Measurements from ENCODE around the gene PBX3. TPM values are rescaled to one million over a fixed set of nuclear protein-coding genes. Genes with fewer than 3 reads are reported as not detected.

PBX3 gene
- total and polyA plus RNA-seq, 9 of the 15 experiments (the other 6 are each of a cell fraction or from before 2014, with no cell fraction given) = 0.14 to 5.8 (median 0.92) TPM

DNA sequence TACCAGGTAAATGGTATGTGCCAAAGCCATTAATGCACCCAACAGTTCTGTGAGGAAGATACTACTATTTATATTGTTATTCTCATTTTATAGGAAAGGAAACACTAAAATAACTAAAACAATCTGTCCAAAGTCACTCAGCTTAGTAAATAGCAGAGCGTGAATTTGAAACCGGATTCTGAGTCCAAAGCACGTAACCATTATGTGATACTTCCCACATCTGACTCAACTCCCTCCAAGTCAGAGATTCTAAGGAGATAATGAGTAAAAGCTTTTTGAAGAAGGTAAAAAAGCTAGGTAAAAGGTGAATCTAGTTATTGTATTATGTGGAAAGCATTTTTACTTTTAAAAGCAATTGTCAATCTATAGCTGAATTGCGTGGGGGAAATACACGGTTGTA is 208.9 kb downstream of the PBX3 start:
- POLR2A ChIA-PET = interaction anchor here (1.7 kb wide), 1 partner anchor 10 kb away, joined by 3 read pairs; no protein-coding TSS in a partner anchor
- in situ Hi-C loops (cut with MboI) = no loop called here

More for the DNA sequence above, 208.9 kb downstream of the PBX3 start:
- no peaks in the 10 kb centered on the region for H3K4me1 ChIP-seq (replicated peaks in 1 of 2; ENCODE audit: control insufficient read depth in 2 of 2, insufficient read depth in 2 of 2, low read length in 2 of 2)
- DNase-seq (ENCODE audit: extremely low read depth in 1 of 4, low spot score in 3 of 4) (no peak), FAIRE-seq (no peak), ATAC-seq (no peak)
- no peak overlapping the region for H3K27ac ChIP-seq (ENCODE audit: extremely low read depth, low read depth, low read length)
- no peak overlapping the region for H3K4me2 ChIP-seq (ENCODE audit: insufficient read depth, low read length)
- intact Hi-C loops (cut with micrococcal nuclease) = no loop called here
- no peaks in the 10 kb centered on the region for H3K9me1 ChIP-seq (ENCODE audit: control insufficient read depth, insufficient read depth, low read length)
- no peaks in the 10 kb centered on the region for H3K9me3 ChIP-seq (replicated peaks; ENCODE audit: control insufficient read depth, insufficient read depth, low read depth, low read length)
- H3K79me2 ChIP-seq (ENCODE audit: control insufficient read depth, insufficient read depth, low read length) = no peaks in the 10 kb centered on the region
- WGBS (ENCODE audit: insufficient coverage, low coverage, missing lambda C conversion rate) = 3% methylated on average over 5 of the region's 5 CpGs
- H3K4me3 ChIP-seq = no peak overlapping the region
- no peaks in the 10 kb centered on the region for H4K20me1 ChIP-seq (replicated peaks; ENCODE audit: control insufficient read depth, insufficient read depth, low read length)
- TF ChIP-seq KDM5B (IDR thresholded peaks at IDR 0.05; ENCODE audit: insufficient replicate concordance, low read depth, low read length) = no peak
- no peak for TF ChIP-seq JUND (IDR thresholded peaks at IDR 0.05; ENCODE audit: borderline replicate concordance, low read depth, low read length)
- no peak for TF ChIP-seq JUND (tag; IDR thresholded peaks at IDR 0.05; ENCODE audit: borderline replicate concordance, low read depth, low read length)
- no peak for TF ChIP-seq EZH2 (IDR thresholded peaks at IDR 0.05; ENCODE audit: borderline replicate concordance, low read depth, low read length)
- TF ChIP-seq MAFF (IDR thresholded peaks at IDR 0.05; ENCODE audit: low read length) = no peak
- TF ChIP-seq U2AF1 (optimal IDR thresholded peaks at IDR 0.05; ENCODE audit: low read depth, low read length) = no peak
- TF ChIP-seq SMARCC2 (IDR thresholded peaks at IDR 0.05; ENCODE audit: low read depth) = no peak
- TF ChIP-seq MEIS2 (IDR thresholded peaks at IDR 0.05; ENCODE audit: partially characterized antibody) = no peak
- TF ChIP-seq RUNX1 (IDR thresholded peaks at IDR 0.05; ENCODE audit: low read depth) = no peak
- TF ChIP-seq SFPQ (IDR thresholded peaks at IDR 0.05; ENCODE audit: low read depth, low read length) = no peak
- TF ChIP-seq SREBF1 (IDR thresholded peaks at IDR 0.05; ENCODE audit: borderline replicate concordance, low read depth, low read length) = no peak
- TF ChIP-seq SRF (CRISPR knock-in tag; IDR thresholded peaks at IDR 0.05) = no peak
- TF ChIP-seq HMG20B (CRISPR knock-in tag; IDR thresholded peaks at IDR 0.05) = no peak
- TF ChIP-seq ZC3H8 (IDR thresholded peaks at IDR 0.05) = no peak
- peaks cover 5 to 8% of the 10 kb centered on the region in 2 experiments; a peak in 4 of 5 replicates for H3K27me3 ChIP-seq (ENCODE audit: control insufficient read depth in 2 of 2, insufficient read depth in 2 of 2, low read length in 2 of 2)
- CTCF ChIA-PET (ENCODE audit: low intra/inter-chr PET ratio) = no interaction called here
- H3K9ac ChIP-seq (ENCODE audit: insufficient read depth in 1 of 2, low read depth in 2 of 2, low read length in 2 of 2) = no peak overlapping the region
- no TSS peak for BruUV-seq (replicated peaks)
- H3K36me3 ChIP-seq (ENCODE audit: control insufficient read depth, insufficient read depth, low read length) = no peaks in the 10 kb centered on the region
- H2AFZ ChIP-seq (ENCODE audit: low read depth, low read length) = no peak overlapping the region
